Endothelial cell of umbilical vein (primary cell): ENCODE data around the gene GAK. TPM values are rescaled to one million over a fixed set of nuclear protein-coding genes. Genes with fewer than 3 reads are reported as not detected.

Experiments
- BruUV-seq: library from RNA; stranded (reverse); fragments of 400-500 nt; replicated peaks from 2 replicates; lab custom pipeline; 2021; lab: Mats Ljungman, UMichigan
- CTCF ChIA-PET: fragments of 300-600, 350-600 bp; sonication (Branson Sonifier 250); formaldehyde crosslinking; loops from one replicate; lab custom pipeline; 2021; ENCODE audit warnings: antibody characterized with exemption, inconsistent platforms; lab: Charles Lee
- POLR2A ChIA-PET: fragments of 300-600, 350-600 bp; sonication (Branson Sonifier 250); formaldehyde crosslinking; loops from one replicate; lab custom pipeline; 2021; ENCODE audit warnings: antibody characterized with exemption, inconsistent platforms; lab: Charles Lee
- DNase-seq: peaks from one replicate; pipeline ENCODE4 v3.0.0-alpha.2; 2011; ENCODE audit warnings: low read depth, low spot score
- FAIRE-seq: peaks from 2 replicates; lab custom pipeline; 2011; peaks lifted over from hg19 to GRCh38; lab: Jason Lieb, UNC
- H2AFZ ChIP-seq: 2 replicates; pipeline ENCODE4 v1.6.0; 2012; ENCODE audit warnings: low read depth, low read length, control low read depth, inconsistent platforms
- H3K27ac ChIP-seq: 2 replicates; pipeline ENCODE4 v1.5.1; 2011; ENCODE audit warnings: low read depth, mild to moderate bottlenecking, control low read depth, low read length, moderate library complexity; ENCODE audit not compliant: insufficient read depth
- H3K27me3 ChIP-seq, 2 experiments: 2 replicates each; pipeline versions ENCODE4 v1.6.0 to v1.6.1; 2011; ENCODE audit warnings: low read length in 2 of 2, mixed read lengths in 1 of 2; ENCODE audit not compliant: control insufficient read depth in 2 of 2, insufficient read depth in 2 of 2
- H3K36me3 ChIP-seq, 2 experiments: 2 replicates in 1 of 2; 3 replicates in 1 of 2; pipeline ENCODE4 v1.5.1; 2011; ENCODE audit warnings: low read length in 2 of 2, mild to moderate bottlenecking in 1 of 2, moderate library complexity in 1 of 2; ENCODE audit not compliant: control insufficient read depth in 2 of 2, insufficient read depth in 2 of 2; ENCODE audit errors: extremely low read depth in 1 of 2
- H3K4me1 ChIP-seq: 3 replicates; pipeline ENCODE4 v1.5.1; 2011; ENCODE audit warnings: mild to moderate bottlenecking, low read length; ENCODE audit not compliant: control insufficient read depth, insufficient read depth; ENCODE audit errors: extremely low read depth
- H3K4me2 ChIP-seq: 2 replicates; pipeline ENCODE4 v1.6.1; 2011; ENCODE audit warnings: low read length, control low read depth, mixed read lengths; ENCODE audit not compliant: insufficient read depth
- H3K4me3 ChIP-seq, 3 experiments: fragments of 200-600 bp in 1 of 3; sonication (generic), shearing (Covaris generic) in 1 of 3; replicated peaks in 1 of 3; 2 replicates each; pipeline ENCODE4 v1.5.1; 2011 to 2016; ENCODE audit warnings: control low read depth in 3 of 3, low read length in 3 of 3, mild to moderate bottlenecking in 2 of 3, inconsistent platforms in 1 of 3, low read depth in 1 of 3, moderate library complexity in 1 of 3; ENCODE audit not compliant: insufficient read depth in 1 of 3
- H3K79me2 ChIP-seq: 2 replicates; pipeline ENCODE4 v1.6.0; 2012; ENCODE audit warnings: low read length, inconsistent platforms; ENCODE audit not compliant: control insufficient read depth, insufficient read depth
- H3K9ac ChIP-seq: replicated peaks from 2 replicates; pipeline ENCODE3; 2011; ENCODE audit warnings: low read length, control low read depth; ENCODE audit not compliant: insufficient read depth; ENCODE audit errors: extremely low read depth
- H3K9me1 ChIP-seq: replicated peaks from 3 replicates; pipeline ENCODE4 v1.6.0; 2011; ENCODE audit warnings: mild to moderate bottlenecking, low read length; ENCODE audit not compliant: control insufficient read depth, insufficient read depth; ENCODE audit errors: extremely low read depth
- H3K9me3 ChIP-seq: replicated peaks from 2 replicates; pipeline ENCODE4 v1.5.1; 2012; ENCODE audit warnings: low read length, inconsistent platforms; ENCODE audit not compliant: control insufficient read depth, insufficient read depth
- H4K20me1 ChIP-seq: replicated peaks from 2 replicates; pipeline ENCODE3; 2011; ENCODE audit warnings: mild to moderate bottlenecking, low read length; ENCODE audit not compliant: control insufficient read depth, insufficient read depth; ENCODE audit errors: extremely low read depth
- EZH2 ChIP-seq: IDR thresholded peaks from 2 replicates; pipeline ENCODE4 v1.6.1; 2012; ENCODE audit warnings: borderline replicate concordance, low read depth, mild to moderate bottlenecking, moderate library complexity, low read length, inconsistent platforms; ENCODE audit not compliant: severe bottlenecking
- FOS ChIP-seq: IDR thresholded peaks from 2 replicates; pipeline ENCODE4 v1.6.1; 2011; ENCODE audit warnings: mild to moderate bottlenecking, low read length, moderate library complexity, borderline replicate concordance; ENCODE audit not compliant: insufficient read depth
- GATA2 ChIP-seq: IDR thresholded peaks from 2 replicates; pipeline ENCODE4 v1.7.0; 2011; ENCODE audit warnings: low read depth, mild to moderate bottlenecking, moderate library complexity, mixed read lengths, low read length; ENCODE audit not compliant: insufficient read length, insufficient read depth
- JUN ChIP-seq: IDR thresholded peaks from 2 replicates; pipeline ENCODE4 v1.6.1; 2011; ENCODE audit warnings: borderline replicate concordance, low read depth; ENCODE audit not compliant: insufficient read length, insufficient read depth
- MYC ChIP-seq: IDR thresholded peaks from one replicate; pipeline ENCODE4 v1.6.1; 2011; ENCODE audit warnings: mild to moderate bottlenecking, low read depth, low read length
- POLR2A ChIP-seq: IDR thresholded peaks from 2 replicates; pipeline ENCODE4 v1.6.1; 2012; ENCODE audit warnings: low read depth, mild to moderate bottlenecking, control low read depth, low read length
- POLR2AphosphoS5 ChIP-seq: IDR thresholded peaks from 2 replicates; pipeline ENCODE4 v1.6.1; 2012; ENCODE audit warnings: low read depth, mild to moderate bottlenecking, control low read depth, low read length, moderate library complexity; ENCODE audit not compliant: insufficient read depth
- dilution Hi-C: fragments of 300-500 bp; cut with MboI; formaldehyde crosslinking; loops from one replicate; pipeline ENCODE4 v1.15.0; 2019; ENCODE audit warnings: low sequenced_read_pairs; ENCODE audit not compliant: extremely low pct_ligation_motif_present
- intact Hi-C: fragments of 100-400 bp; cut with micrococcal nuclease; formaldehyde crosslinking; loops from one replicate; pipeline ENCODE4 v1.10.0; 2022
- polyA plus RNA-seq, 4 experiments: library from polyadenylated mRNA; depleted of rRNA in 3 of 4; stranded (reverse) in 3 of 4; unstranded in 1 of 4; fragments of >200 nt; gene quantifications; 2 replicates each; pipeline versions ENCODE4 v1.2.1 to v1.2.3, GENCODE V29; 2011 to 2012; ENCODE audit warnings: missing spikeins in 1 of 4
- total RNA-seq: library from RNA; stranded (reverse); gene quantifications from 2 replicates; pipeline ENCODE4 v1.2.3, GENCODE V29; 2021
- TF ChIP-seq, protein P1 (sequence below), 2 donors: IDR thresholded peaks; 1 replicate in 1 of 2; 2 replicates in 1 of 2; pipeline ENCODE4 v1.5.1; 2011; ENCODE audit warnings: low read length in 2 of 2, mild to moderate bottlenecking in 2 of 2, moderate library complexity in 2 of 2, control low read depth in 1 of 2, inconsistent platforms in 1 of 2, low read depth in 1 of 2; ENCODE audit not compliant: insufficient read depth in 1 of 2; ENCODE audit errors: extremely low read depth in 1 of 2
- TF ChIP-seq, protein P2 (sequence below): IDR thresholded peaks from 2 replicates; pipeline ENCODE4 v1.6.1; 2011; ENCODE audit not compliant: insufficient read depth, insufficient read length

GAK gene
- total and polyA plus RNA-seq, 2 donors (not counting 3 experiments of a cell fraction or from before 2014, with no cell fraction given) = 49.6 to 109 TPM

DNA sequence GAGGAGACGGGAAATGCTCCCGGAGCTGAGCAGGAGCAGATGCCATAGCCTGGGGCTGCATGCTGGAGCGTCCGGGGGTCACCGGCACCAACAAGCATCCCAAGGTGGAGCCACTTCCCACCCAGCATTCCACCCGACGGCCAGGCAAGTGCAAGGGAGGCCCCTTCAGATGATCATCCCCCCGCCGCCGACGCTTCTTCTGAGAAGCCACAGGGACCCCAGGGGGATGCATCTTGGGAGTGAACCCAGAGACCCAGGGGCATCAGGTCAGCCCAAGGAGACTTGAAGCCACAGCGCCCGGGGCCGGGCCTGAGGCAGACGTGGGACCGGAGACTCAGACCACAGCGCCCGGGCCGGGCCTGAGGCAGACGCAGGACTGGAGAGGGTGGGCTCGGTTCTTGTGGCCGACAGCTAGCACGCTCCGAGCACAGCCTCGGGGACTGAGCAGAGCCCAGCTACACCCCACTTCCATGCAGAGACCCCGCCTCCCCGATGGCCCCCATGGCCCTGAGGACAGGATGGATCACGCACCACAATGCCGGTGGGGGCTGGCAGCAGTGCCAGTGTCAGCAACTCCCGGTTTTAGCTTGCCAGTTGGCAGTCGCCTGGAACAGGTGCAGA lies 73.2 kb downstream of the GAK start:
- Histone ChIP-seq H3K27ac (no peak overlapping the region), H3K27me3 (no peaks in the 10 kb centered on the region), H3K4me1 (no peaks in the 10 kb centered on the region), H3K79me2 (no peaks in the 10 kb centered on the region), H3K36me3 (peaks cover 7 to 44% of the 10 kb centered on the region in 2 experiments), H3K9me3 (no peaks in the 10 kb centered on the region), H2AFZ (no peak overlapping the region), H3K4me2 (no peak overlapping the region), H3K9me1 (no peaks in the 10 kb centered on the region), H3K4me3 (no peak overlapping the region), H4K20me1 (no peaks in the 10 kb centered on the region), H3K9ac (no peak overlapping the region)
- no peak for DNase-seq
- TF ChIP-seq, protein P1, sequence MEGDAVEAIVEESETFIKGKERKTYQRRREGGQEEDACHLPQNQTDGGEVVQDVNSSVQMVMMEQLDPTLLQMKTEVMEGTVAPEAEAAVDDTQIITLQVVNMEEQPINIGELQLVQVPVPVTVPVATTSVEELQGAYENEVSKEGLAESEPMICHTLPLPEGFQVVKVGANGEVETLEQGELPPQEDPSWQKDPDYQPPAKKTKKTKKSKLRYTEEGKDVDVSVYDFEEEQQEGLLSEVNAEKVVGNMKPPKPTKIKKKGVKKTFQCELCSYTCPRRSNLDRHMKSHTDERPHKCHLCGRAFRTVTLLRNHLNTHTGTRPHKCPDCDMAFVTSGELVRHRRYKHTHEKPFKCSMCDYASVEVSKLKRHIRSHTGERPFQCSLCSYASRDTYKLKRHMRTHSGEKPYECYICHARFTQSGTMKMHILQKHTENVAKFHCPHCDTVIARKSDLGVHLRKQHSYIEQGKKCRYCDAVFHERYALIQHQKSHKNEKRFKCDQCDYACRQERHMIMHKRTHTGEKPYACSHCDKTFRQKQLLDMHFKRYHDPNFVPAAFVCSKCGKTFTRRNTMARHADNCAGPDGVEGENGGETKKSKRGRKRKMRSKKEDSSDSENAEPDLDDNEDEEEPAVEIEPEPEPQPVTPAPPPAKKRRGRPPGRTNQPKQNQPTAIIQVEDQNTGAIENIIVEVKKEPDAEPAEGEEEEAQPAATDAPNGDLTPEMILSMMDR (IDR thresholded peaks at IDR 0.05; ENCODE audit: extremely low read depth in 1 of 2, insufficient read depth in 1 of 2, low read depth in 1 of 2, low read length in 2 of 2) = no peak
- TF ChIP-seq, protein P2, sequence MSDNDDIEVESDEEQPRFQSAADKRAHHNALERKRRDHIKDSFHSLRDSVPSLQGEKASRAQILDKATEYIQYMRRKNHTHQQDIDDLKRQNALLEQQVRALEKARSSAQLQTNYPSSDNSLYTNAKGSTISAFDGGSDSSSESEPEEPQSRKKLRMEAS = no peak
- TF ChIP-seq GATA2 (no peak), FOS (no peak)
- no peak for FAIRE-seq
- POLR2A ChIA-PET = no interaction called here
- CTCF ChIA-PET = no interaction called here
- dilution Hi-C loops (no loop called here), intact Hi-C loops (no loop called here)
- no TSS peak for BruUV-seq

DNA sequence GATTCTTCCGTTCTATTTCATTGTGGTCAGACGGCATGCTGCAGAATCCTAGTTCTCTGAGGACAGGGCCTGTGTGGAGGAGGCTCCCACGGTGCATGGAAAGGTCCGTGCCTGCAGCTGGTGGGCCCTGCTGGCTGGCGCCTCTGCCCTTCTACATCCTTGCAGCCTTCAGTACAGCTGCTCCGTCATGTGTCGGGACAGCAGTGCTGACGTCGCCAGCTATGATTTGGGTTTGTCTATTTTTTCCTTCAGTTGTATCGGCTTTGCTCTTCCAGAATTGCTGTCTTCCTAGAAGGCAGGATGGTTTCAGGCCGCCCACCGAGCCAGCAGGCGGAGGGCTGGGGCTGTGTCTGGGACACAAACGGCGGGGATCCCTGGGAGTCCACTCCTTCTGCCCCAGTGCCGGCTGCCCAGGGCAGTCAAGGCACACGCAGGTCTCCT lies 74.1 kb downstream of the GAK start:
- Histone ChIP-seq H3K4me3 (no peak overlapping the region), H3K79me2 (no peaks in the 10 kb centered on the region), H3K27me3 (no peaks in the 10 kb centered on the region), H3K9ac (no peak overlapping the region), H3K4me1 (no peaks in the 10 kb centered on the region), H3K4me2 (no peak overlapping the region), H3K9me1 (no peaks in the 10 kb centered on the region), H4K20me1 (no peaks in the 10 kb centered on the region), H3K9me3 (no peaks in the 10 kb centered on the region), H3K36me3 (peaks cover 7 to 41% of the 10 kb centered on the region in 2 experiments), H3K27ac (no peak overlapping the region), H2AFZ (no peak overlapping the region)
- intact Hi-C loops = no loop called here
- no TSS peak for BruUV-seq
- CTCF ChIA-PET = no interaction called here
- DNase-seq = no peak
- TF ChIP-seq, protein P2 = no peak
- TF ChIP-seq POLR2A = no peak
- TF ChIP-seq POLR2AphosphoS5 = no peak
- TF ChIP-seq EZH2 = no peak
- no peak for TF ChIP-seq GATA2
- no peak for TF ChIP-seq JUN
- TF ChIP-seq, protein P1 (IDR thresholded peaks at IDR 0.05; ENCODE audit: extremely low read depth in 1 of 2, insufficient read depth in 1 of 2, low read depth in 1 of 2, low read length in 2 of 2) = no peak
- TF ChIP-seq MYC = no peak
- no peak for TF ChIP-seq FOS
- dilution Hi-C loops = no loop called here
- FAIRE-seq = no peak
- POLR2A ChIA-PET = no interaction called here
